DOHH2 (cell line): Measurements from ENCODE around the gene PROM2.
"Not testable (repeated sequence)": the region's sequence is repeated elsewhere in the genome, so short reads cannot be mapped to it uniquely, and the experiment has no call there.

ENCODE experiments used
- CTCF ChIP-seq: fragments of 200-600 bp; sonication (generic); IDR thresholded peaks from one replicate; pipeline ENCODE4 v1.5.1; 2014; ENCODE audit warnings: antibody characterized with exemption, mild to moderate bottlenecking, low read depth, low read length; ENCODE audit not compliant: poor library complexity, severe bottlenecking
- EZH2phosphoT487 ChIP-seq: fragments of 200-600 bp; sonication (generic); IDR thresholded peaks from 2 replicates; pipeline ENCODE4 v1.6.1; 2017; ENCODE audit warnings: borderline replicate concordance, mild to moderate bottlenecking, antibody characterized with exemption, low read length, moderate library complexity, mixed read lengths

- not testable (repeated sequence) for TF ChIP-seq EZH2phosphoT487, CTCF
Observed at GRCh38 chr2:95242084-95242483, 32.2 kb upstream of the PROM2 start.
